KG1 (cell line): ENCODE measurements around the gene FUT3.

ENCODE experiments used
- DNase-seq: peaks from one replicate; lab custom pipeline; 2025; lab: John Stamatoyannopoulos, UW

FUT3 gene

DNA sequence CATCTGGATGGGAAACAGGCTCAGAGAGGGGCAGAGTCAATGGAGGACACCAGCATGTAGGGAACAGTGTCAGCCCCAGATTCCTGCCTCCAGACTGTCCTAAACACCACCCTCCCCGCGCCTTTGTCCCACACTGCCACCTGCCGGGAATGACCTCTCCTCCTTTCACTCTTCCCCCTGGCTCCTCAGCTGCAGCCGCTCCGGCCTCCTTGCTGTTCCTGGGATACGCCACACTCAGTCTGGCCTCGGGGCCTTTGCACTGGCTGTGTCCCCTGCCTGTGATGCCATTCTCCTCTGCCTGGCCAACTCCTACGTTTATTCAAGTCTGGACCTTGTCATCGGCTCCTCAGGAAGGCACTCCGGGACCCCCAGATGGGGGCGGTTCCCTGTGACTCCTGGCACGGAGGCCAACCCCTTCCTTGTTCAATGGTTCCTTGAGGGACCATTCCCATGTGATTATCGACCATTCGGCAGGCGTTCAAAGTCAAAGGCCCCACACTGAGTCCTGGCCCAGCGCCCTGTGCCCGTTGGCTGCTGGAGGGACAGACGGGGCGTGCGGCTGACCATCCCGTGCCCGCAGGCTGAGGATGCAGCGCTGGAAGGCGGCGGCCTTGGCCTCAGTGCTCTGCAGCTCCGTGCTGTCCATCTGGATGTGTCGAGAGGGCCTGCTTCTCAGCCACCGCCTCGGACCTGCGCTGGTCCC lies 27.5 kb downstream of the FUT3 start:
- no peak for DNase-seq

DNA sequence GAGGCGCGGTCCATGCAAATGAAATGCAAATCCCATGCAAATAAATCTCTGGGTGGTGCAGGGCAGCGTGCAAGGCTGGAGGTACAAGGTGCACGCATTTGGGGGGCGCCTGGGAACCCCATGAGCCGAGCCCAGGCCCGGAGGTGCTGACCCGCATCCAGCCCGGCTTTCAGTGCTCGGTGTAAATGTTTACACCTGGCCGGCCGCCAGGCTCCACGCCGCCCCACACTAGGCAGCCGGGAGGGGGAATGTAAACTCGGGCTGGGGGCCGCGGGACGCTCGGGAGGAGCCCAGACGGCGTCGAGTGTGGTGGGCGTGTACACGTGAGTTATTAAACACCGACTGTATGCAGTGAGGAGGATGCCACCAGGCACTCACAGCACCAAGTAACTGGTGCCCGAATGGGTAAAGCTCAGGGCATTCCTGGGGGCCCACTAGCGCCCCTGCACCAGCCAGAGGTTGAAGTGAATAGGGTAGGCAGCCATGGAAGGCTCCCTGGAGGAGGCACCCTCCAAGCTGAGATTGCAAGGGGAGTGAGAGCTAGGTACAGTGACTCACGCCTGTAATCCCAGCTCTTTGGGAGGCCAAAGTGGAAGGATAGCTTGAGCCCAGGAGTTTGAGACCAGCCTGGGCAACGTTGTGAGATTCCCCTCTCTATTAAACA lies 28.9 kb downstream of the FUT3 start:
- DNase-seq = no peak

DNA sequence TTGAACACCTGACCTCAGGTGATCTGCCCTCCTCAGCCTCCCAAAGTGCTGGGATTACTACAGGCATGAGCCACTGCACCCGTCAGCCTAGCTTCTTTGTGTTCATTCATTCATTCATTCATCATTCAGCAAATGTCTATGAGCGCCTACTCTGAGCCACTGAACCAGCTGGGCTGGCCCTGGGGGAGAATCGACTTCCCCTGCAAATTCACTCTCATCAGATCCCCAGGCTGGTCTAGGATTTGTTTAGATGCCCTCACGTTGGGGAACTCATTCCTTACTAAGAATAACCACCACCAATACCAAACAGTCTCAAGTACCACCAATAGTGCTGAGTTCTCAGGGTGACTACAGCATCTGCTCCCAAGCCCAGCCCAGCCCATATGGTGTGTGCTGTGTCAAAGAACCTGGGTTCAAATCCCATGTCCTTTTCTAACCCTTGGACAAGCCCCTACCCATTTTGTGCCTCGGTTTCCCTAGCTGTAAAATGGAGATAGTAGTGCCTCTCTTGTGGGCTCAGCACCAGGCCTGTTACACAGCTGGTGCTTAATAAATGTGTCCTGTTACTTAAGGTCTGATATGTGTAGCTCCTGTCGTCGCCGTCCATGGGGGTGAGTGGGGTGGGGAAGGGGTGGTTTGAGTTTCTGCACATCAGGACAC lies 29.6 kb downstream of the FUT3 start:
- DNase-seq = no peak

DNA sequence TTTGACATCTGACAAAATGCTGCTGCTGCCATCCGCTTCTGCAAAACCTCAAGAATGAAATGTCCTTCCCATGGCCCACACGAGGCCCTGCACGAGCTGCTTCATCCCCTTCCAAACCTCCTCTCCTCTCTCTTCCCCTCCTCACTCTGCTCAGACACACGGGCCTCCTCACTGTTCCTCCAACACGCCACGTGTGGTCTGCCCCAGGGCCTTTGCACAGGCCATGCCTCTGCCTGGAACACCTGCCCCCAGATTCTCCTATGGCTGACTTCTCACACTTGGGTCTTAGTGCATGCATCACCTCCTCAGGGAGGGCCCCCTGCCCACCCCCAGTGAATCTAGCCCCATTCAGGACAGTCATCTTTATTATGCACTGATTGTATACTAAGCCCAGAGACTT lies 30.5 kb downstream of the FUT3 start:
- DNase-seq = no peak

DNA sequence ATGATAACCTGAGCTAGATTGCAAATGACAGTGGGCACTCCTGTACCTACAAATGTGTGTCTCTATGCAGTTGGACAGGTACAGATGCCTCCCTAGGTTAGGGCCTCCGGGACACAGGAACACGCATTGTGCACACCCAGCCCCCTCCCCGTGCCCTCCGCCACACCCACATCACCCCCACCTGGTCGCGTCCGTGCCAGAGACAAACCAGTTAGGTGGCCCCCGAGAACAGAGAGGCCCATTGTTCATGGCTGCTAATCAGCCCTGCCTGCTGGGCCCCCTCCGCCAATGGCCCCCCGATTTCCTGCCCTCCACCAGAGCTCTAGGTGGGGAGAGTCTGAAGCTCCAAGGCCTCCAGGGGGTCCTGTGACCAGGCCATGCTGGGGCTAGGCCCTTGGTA lies 32.7 kb downstream of the FUT3 start:
- no peak for DNase-seq

DNA sequence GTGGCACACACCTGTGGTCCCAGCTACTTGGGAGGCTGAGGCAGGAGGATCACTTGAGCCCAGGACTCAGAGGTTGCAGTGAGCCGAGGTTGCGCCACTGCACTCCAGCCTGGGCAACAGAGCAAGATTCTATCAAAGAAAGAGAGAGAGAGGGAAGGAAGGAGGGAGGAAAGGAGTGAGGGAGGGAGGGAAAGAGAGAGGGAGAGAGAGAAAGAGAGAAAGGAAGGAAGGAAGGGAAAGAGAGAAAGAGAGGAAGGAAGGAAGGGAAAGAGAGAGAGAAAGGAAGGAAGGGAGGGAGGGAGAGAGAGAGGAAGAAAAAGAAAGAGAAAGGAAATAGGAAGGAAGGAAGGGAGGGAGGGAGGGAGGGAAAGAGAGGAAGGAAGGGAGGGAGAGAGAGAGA lies 34.0 kb downstream of the FUT3 start:
- no peak for DNase-seq

DNA sequence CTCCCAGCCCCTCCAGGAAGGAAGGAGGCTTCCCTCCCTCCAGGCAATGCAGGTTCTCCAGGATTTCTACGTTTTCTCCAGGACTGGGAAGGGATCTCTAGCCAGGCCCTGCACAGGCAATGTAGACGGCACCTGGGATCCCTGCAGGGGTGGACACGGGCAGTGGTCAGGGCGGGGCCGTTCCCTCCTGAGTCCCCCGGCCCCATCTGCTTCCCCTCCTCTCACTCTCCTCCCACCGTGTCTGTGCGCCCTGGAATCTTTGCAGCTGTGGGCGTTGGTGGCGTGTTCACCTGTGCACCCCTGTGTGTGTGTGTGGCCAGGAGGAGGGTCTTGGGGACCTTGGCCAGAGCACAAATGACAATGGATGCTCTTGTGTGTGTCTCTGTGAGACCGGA lies 36.4 kb downstream of the FUT3 start:
- no peak for DNase-seq

DNA sequence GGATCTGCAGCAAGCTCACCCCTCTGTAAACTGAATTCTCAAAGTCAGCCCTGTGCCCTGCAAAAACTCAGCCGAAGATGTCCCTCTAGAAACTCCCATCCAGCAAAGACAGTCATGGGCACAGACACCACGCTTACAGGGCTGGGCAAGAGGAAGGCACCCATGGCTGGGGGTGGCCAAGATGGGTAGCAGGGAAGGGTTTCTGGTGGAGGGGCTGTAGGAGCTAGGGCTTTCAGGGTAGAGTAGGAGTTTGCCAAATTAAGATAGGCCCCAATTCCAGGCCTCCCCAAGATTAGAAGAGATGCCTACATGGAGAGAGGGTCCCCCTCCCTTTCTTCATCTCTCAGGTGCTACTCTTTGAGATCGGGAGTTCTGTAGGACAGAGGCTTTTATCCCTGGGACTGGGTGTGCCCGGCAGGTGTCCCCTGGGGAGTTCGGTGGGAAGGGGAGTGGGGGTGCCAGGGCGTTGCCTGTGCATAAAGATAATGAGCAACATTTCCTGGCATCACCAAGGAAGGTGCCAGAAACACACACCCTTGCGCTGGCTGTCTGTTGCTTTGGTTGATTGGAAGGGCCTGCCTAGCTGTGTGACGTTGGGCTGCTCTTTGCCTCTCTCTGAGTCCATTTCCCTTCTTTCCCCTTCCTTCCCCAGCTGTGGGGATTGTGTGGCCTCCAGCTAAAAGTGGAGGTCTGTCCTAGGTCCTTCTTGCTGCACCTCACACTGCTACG lies 37.0 kb downstream of the FUT3 start:
- no peak for DNase-seq

DNA sequence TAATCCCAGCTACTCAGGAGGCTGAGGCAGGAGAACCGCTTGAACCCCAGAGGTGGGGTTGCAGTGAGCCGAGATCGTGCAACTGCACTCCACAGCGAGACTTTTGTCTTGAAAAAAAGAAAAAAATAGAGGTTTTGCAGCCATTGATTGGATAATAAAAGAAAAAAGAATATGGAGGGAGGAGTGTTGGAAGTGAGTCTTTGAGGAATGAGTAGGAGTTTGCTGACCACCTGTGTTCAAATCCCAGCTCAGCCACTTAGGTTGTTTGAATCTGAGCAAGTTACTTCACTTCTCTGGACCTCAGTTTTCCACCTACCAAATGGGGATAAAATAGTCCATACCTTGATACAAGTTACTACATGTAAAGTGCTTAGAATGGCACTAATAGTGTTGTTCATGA lies 40.1 kb downstream of the FUT3 start:
- no peak for DNase-seq

DNA sequence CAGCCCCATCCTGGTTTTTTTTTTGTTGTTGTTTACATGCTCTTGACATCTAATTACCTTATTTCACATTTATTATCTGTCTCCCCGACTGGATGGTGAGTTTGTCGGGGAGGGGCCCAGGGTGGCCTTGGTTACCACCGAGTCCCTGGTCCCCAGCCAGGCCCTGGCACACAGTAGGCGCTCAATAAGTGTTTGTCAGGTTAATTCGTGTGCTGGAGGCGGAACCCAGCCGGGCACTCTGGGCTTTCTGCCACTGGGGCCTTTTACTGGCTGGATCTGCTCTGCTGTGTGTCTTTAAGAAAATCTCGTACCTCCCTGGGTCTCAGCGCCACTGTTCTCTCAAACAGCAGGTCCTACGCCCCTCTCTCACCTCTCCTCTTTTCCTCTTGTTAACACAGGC lies 41.8 kb downstream of the FUT3 start:
- no peak for DNase-seq

DNA sequence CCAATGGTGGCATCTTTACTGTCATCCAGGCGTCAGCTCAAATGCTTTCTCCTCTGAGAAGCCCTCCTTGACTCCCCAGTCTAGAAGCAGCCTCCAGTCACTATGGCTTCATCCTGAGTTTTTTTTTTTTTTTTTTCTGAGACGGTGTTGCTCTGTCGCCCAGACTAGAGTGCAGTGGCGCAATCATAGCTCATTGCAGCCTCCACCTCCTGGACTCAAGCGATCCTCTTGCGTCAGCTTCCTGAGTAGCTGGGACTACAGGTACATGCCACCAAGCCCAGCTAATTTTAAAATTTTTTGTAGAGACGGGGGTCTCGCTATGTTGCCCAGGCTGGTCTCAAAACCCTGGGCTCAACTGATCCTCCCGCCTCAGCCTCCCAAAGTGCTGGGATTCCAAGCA lies 42.2 kb downstream of the FUT3 start:
- no peak for DNase-seq

DNA sequence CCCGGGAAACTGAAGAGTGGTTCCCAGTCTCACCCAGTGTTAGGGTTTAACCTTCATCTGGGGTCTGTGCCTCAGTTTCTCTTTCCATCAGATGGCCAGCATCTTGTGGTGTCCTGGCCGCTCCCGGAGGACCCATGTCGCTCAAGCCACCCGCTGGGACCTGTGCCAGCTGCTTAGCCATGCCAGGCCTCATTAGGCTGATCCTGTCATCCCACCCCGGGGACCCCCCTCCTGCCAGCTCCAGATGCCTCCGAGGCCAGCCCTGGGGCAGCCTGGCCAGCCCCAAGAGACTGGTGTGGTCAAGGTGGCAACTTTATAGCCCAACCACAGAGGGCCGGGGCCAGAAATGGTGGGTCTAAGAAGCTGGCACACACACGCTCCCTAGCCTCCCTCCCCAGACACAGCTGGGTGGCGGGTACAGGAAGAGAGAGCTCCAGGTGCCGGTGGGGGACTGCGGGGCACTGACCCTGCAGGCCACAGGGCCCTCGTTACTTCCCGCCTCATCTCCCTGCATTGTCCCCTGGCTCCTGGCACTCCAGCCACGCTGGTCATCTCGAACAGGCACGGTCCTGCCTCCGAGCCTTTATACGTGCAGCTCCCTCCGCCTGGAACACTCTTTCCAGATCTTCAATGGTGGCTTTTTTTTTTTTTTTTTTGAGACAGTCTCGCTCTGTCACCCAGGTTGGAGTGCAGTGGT lies 43.0 kb downstream of the FUT3 start:
- DNase-seq = no peak

DNA sequence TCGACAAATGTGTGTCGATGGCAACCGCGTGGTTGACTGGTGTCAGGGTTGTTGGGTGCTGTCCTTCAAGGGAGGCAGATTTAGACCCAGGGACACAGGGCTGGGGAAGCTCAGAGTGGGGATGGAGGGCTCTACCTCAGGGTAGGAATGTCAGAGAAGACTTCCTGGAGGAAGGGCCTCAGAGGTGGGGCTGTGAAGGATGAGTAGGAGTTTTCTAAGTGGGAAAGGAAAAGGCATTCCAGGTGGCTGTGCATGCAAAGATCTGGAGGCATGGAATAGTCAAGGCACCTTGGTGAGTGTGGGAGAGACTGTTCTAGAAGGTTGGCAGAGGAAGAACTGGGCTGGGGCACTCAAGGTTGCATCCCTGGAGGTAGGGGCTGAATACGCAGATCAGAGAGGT lies 44.3 kb downstream of the FUT3 start:
- DNase-seq = no peak

DNA sequence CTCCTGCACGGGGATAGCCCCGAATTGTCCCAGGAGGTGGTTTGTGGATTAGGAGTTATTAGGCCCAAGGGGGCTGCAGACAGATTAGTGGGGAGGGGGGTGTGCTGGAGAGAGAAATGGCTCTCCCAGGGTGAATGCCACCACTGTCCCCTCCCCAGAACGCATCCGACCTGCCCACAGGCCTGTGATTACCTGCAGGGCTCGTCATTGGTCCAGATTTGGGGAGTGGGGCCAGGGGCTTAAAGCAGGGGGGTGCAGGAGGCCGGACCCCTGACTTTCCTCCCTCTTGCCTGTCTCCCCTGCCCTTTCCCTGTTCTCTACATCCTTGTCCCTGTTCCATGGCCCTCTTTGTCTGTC lies 45.1 kb downstream of the FUT3 start:
- no peak for DNase-seq

DNA sequence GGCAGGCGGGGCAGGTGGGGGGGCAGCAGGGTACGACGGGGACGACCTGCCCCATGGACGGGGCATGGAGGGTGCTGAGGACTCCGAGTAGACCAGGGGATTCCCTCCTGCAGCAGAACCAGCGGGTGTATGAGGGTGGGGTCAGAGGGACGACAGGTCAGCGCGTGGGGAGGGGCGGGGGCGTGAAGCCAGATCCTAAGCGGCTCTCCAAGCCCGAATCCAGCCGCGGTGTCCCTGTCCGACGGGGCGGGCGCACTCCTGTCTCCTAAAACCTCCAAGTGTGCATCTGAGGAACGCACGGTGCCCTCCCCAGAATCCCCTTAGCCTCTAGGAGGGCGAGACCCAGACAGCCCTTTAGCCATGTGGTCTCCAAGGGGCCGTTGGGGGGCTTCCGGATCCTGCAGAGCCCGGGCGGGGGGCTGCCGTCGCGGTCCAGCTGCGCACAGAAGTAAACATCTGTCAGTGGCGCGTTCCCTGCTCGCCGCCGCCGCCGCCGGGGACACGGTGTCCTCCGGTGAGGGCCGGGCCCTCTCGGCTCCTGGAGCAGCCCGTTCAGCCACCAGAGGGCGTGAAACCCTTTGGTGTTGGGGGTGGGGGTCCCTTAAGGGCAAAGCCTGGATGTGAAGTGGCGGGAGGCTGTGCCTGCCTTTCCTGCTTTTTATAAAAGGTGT lies 45.7 kb downstream of the FUT3 start:
- peak; percentile 2 for DNase-seq

DNA sequence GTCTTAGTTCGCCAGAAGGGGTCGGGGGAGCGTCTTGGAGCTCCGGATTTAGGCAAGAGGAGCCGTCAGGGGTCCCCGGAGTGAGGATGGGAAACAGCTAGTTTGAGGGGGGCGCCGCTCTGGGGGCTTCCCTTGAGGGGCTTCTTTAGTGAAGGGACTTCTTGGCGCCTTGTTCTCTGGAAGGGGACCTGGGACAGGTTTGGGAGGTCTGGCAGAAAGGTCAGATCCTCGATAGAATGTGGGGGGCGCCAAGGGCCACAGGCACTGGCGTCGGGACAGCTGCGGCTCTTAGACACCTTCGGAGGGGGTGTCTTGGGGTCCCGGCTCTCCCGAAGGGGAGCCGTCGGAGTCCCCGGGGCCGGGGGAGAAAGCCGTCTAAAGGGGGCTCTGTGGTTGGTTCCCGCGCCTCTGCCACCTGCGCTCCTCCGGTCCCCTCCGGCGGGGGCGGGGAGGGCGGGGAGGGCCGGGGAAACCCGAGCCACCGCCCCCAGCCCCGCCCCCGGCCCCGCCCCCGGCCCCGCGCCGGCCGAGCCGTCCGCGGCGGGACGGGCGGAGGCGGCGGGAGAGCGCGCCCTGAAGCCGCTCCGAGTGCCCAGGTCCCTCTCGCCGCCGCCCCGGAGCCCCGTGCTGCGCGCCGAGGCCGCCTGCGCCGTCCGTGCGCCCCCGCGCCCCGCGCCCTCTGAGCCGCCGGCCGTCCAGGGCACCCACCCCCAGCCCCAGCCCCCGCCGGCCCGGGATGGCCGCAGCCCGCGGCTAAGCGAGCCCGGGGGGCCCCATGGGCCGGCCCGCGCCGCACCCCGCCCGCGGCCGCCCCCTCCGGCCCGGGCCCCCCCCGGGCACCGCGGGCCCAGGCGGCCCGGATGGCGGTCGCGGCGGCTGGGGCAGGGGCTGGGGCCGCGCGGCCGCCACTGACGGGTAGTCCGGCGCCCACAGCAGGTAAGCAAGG lies 46.5 kb downstream of the FUT3 start, which contains the start of gene NRTN:
TSS of gene NRTN (plus strand) at position 552 of the 946 bp plus-strand sequence. CDS start 19,099 bp downstream, outside the sequence.
- DNase-seq = no peak

DNA sequence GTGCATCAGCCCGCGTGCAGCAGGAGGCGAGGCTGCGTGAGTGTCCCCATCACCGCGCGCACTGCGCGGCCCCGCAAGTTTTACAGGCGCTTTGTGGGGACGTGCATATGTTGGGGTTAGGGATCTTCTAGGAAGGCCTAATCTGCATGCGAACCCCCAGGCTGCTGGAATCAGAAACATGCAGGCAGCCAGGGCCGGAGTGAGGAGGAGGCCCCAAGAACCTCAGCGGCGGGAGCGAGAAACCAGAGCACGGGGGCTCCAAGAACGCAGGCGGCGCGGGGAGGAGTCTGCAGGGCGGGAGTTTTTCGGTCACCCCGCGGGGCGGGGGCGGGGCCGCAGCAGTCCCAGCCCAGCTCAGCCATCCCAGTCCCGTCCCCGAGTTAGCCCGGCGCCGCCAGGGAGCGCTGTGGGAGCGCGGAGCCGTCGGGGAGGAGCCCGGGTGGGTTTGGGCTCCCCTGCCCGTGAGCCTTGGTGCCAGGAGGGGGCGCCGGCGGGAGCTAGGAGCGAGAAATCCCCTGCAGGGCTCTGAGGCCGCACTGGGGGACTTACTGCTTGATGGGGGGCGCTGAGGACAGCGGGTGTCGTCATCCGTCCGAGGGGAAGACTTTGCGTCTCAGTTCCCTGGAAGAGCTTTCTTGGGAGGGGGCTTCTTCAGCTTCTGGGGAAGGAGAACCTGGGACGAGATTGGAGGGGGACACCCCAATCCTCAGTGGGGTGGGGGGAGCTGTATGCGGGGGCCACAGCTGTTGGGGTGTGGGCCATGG lies 47.3 kb downstream of the FUT3 start:
- peak; percentile 89 for DNase-seq

DNA sequence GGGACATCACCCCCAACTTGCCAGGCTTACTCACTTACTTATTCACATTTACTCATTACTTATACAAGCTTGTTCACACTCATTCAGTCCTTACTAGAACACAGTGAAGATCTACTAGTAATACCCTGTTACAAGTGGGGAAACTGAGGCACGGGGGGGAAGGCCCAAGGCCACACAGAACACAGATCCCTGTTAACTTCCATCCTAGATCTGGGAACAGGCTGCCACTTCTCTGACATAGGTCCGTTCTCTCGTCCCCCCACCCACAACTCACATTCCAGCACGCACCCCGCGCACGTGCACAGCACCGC lies 47.9 kb downstream of the FUT3 start:
- no peak for DNase-seq

DNA sequence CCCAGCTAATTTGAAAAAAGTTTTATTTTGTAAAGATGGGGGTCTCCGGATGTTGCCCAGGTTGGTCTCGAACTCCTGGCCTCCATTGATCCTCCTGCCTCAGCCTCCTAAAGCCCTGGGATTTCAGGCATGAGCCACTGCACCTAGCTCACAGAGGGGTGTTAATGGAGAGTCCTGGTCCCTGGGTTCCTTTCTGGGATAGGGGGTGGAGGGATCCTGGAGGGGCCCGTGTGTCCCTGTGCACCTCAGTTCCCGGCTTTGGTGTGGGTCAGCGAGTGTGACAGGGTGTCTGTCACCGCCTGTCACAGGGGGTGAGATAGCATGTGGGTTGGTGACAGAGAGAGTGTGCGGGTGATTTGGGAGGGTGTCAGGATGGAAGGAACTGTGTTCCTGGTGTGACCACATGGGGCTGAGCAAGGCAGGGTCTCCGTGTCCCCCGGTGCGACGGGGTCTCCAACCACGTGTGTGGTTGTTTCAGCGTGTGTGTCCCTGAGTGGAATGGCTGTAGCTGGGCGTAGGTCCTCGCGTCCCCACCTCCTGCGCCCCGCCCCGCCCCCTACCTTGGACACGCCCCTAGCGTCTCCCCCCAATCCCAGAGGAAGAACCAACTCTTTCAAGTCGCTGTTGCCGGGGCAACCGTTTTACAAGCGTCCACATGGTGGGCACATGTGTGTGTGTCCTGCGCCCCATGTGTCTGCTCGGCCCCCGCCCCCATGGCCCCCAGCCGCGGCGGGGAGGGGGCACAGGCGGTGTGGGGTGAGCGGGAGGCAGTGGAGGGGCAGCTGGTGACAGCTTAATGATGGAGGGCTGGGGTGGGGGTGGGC lies 49.2 kb downstream of the FUT3 start:
- DNase-seq = no peak
